Activated naive CD4-positive, alpha-beta T cell (primary cell): Measurements from ENCODE around the gene GALNT14.

Experiments used
- DNase-seq, 4 experiments: peaks; one replicate each; lab custom pipeline; 2025; lab: John Stamatoyannopoulos, UW

The GALNT14 gene

DNA sequence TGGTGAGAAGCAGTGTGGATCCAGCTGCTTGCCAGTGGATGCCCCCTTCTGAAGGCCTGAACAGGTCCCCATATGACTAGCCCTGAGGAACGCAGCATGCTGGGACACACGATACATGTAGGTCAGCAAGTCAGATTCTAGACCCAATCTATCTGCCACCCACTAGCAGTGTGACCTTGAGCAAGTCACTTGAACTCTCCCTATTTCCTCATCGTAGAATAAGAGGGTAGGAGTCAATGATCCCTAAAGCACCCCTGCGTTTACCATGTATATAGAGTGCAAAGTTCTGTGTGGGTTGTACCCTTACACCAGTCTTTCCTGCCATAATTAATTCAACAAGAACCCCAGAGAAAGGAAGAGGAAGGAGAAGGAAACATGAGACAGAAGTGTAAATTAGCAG is 123.7 kb downstream of the GALNT14 start:
- no peak for DNase-seq

DNA sequence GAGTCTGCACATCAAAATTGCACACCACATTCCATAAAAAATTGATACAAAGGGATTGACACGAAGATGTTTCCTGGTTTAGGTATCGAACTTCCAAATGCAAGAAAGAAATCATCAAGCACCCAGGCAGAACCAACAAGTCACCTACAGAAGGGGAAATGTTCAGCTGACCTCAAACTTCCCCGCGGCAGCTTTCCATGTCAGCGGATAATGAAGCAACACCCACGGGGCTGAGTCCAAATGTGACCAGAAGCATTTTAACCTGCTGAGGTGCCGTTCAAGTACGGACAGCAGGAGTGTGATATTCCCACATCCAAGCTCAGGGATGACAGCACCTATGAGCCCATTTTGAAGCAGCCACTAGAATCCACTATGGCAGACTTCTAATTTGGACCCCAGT is 124.9 kb downstream of the GALNT14 start:
- no peak for DNase-seq

DNA sequence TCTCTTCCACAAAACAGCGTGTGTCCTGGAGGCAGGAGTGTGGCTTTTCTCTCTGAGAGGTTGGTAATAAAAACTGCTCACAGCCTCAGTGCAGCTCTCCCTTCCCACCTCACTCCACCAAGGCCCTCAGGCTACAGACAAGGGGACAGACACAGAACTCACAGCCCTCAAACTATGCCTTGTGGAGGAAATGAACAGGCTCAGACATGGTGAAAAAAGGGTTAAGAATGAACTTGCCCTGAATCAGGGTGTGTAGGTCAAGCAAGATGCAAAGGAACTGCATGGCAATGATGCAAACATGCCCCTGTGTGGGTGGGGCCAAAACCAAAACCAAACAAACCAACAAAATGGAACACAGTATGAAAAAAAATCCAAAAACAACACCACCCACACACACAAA is 125.8 kb downstream of the GALNT14 start:
- no peak for DNase-seq

DNA sequence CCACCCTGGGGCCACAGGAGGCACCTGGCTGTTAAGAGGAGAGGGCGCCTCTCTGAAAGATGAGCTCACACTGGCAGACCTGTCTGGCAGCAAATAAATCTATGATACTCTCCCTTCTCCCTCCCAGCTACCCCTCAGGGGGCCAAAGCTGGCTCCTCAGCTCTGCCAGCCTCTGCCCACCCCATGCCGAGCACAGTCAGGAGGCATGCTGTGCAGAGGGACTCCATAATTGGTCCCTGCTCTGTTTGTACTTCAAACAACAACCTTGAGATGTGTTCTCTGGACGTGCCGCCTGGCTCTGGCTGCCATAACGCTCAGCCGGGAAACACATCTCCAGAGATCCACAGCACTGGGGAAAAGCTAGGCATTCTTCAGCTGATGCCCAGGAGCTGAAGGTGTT is 126.7 kb downstream of the GALNT14 start:
- no peak for DNase-seq

DNA sequence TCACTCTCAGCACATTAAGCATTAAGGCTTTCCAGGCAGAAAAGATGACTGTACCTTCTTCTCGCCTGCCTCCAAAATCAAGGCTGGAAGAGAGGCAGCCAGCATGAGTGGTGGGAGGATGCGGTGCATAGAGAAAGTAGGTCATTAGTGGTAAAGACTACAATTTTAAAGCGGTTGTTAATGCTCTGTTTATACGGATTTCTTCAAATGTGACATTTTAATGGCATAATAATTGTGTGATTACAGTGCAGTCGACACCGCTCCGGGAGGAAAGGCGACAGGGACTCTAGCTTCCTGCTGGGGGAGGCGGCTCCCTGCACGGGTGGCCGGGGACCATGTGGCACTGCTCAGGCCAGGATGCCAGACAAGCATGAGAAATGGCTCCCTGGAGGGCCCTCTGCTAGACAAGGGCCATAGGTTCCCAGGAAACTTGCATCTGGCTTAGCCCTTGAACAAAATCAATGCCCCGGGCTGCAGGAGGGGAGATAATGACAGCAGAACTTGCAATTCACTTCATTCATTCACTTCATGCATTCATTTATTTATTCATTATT is 129.6 kb downstream of the GALNT14 start:
- no peak for DNase-seq

DNA sequence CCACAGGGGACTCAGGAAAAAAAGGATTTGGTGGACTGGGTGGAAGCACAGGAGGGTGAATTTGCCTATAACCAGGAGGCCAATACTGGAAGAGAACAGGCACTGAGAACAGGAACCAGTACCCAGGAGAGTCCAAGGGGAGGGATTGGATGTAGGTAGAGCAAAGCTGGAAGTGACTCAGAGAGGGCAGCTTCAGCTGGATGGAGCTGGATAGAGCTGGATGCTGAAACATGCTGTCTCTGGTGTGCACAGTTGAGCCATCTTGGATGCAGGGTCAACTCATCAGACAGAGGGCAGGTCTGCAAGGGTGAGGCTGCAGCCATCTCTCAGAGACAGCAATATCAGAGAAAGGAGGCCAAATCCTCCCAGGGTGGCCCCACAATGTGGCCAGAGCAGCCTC is 134.0 kb downstream of the GALNT14 start:
- DNase-seq: no peak

DNA sequence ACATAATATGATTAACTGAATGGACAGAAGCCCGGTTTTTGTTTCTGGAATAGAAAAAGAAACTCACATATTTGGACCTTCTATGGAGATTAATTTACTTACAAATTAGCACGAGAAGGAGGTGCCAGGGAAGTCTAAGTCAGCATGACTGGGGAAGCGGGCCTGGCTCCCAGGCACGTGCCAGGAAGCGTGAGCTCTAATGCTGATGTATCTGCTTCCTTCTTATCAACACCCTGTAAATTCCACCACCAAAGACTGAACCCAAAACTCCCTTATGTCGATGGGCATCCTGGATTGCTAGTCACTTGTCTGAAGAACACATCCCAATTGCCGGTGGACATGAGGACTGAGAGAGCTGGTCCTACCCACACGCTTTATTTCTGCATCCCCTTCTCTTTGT is 134.5 kb downstream of the GALNT14 start:
- DNase-seq: no peak

DNA sequence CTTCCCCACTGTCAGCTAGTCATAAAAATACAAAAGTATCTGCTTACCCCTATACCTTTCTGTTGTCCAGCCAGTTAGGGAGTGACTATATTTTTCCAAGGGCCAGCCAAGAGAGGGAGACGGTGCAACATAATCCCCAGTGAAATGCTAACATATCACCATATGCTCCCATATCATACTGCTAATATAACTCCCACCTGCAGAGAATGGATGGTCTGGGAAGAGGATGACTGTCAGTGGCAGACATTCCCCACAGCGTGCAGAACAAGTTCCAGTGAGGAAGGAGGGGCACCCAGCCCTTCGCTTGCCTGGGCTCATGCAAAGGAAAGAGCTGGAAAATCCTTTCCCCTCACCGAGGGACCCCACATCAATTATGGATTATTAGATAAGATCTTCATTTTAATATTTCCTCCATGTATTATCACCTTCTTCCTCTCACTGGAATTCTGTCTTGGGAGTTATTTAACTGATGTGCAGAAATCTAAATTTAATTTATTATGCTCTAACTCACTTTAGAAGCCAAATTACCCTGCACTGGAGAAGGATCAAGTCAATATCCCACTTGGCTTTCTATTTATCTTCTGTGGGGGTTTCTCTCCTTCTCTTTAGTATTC is 135.6 kb downstream of the GALNT14 start:
- no peak for DNase-seq

DNA sequence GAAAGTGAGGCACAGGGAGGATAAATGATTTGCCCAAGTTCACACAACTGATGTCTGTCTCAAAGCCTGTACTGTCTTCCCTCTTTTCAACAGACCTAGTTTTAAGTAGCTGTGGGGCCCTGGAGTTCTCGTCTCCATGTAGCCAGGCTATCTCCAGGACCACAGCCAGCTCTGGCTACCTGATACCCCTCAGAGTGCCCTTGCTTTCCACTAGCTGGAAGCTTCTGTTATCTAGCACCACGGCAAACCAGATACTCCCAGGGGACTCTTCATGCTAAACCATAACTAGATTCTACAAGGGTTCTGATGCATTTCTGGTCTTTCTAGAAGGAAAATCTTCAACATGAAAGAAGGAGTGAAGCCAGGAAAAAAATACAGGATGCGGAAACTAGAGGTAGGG is 137.3 kb downstream of the GALNT14 start:
- DNase-seq: no peak

DNA sequence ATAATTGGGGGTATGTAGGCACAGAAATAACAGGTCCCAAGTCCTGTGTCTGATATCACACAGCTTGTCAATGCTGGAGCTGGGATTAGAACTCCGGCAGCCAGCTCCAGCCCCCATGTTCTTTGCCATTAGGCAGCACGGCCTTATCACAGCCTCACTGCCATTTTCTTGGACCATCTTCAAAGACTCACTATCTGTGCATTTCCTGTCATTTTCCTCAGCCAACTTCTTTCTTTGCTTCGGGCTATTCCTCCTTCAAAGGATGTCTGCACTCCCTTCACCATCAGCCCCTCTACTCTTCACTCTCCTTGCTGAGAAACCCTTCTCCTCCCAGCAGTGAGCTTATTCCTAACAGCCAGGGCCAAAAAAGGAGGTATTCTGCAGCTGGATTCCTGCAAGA is 139.6 kb downstream of the GALNT14 start:
- no peak for DNase-seq

DNA sequence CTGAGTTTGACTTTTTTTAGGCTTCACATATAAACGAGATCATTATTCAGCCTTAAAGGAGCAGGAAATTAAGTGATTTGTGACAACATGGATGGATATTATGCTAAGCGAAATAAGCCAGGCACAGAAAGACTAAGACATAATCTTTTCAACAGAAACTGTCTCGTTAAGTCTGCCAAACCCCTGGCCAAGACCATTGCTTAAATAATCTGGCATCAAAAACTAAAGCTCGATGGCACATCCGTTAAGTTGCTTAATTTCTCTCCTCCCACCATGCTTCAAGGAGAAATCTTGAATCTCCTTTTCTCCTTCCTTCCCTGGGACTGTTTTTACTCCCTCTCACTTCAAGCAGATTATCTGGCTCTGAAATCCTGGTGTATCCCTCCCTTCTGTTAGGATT is 140.3 kb downstream of the GALNT14 start:
- no peak for DNase-seq

DNA sequence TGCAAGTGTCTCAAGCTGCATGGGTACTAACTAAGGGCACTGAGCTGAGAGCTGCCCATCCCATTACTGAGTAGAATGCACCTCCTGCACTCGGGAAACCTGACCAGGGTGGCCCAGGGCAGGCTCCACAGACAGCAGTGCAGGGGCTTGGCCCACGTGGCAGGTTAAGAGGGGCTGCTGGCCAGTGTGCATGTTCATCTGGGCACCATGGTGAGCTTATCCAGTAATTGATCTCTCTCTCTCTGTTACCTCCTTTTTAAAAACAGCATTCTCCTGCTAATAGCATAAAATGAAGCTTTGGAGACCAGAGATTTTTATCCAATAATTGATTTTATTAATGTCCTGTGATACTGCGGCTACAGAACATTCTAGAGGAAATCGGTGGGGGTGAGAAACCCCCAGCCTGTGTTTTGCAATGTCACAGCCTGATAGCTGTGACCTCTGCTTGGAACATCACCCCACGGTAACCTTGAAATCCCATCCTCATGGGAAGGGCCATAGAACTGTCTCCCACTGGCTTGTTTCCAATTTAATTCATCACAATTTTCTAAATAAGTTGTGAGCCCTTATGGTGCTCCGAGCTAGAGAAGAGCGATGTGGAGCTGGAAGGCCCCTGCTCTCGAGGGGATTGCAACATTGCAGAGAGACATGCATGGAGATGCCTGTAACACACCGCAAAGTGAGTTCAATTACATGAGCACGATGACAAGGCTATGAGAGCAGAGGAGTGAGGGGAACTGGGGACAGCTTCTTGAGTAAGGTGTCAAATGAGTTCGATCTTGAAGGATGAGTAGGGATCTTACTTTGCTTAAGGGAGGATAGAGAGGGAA is 143.8 kb downstream of the GALNT14 start:
- DNase-seq: no peak

DNA sequence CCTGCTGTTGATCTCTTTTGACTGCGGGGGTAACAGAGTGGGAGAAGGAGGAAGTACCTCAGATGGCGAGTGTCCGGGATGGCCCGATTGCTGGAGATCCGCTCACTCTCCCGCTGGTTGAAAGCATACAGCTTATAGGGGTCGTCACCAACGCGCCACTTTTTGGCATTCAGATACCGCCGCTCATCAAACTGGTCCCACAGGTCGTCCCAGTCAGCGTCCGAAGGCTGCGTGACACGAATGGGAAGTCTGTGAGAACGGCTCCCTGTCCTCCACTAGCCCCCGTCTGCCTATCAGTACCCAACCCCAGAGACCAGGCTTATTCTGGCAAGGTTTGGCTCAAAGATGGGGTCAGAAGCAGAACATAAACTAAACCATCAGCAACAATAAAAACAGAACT is 145.5 kb downstream of the GALNT14 start:
- no peak for DNase-seq

DNA sequence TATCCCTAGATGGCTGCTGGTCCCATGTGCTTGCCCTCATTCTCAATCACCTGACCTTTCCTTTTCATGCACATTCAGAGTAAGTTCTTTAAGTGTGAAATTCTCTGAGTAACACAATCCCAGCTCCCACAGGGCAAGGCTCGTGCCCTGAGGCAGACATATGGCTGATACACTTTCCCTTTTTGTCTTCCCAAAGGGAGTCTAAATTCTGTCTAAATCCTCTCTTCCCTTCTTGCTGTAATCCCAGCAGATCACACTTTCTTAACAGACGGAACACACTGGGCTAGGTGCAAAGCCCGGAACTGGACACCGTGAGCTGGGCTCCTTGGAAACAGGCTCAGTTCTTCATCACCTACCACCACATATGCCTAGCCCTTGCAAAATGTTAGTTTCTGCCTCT is 147.6 kb downstream of the GALNT14 start:
- no peak for DNase-seq

DNA sequence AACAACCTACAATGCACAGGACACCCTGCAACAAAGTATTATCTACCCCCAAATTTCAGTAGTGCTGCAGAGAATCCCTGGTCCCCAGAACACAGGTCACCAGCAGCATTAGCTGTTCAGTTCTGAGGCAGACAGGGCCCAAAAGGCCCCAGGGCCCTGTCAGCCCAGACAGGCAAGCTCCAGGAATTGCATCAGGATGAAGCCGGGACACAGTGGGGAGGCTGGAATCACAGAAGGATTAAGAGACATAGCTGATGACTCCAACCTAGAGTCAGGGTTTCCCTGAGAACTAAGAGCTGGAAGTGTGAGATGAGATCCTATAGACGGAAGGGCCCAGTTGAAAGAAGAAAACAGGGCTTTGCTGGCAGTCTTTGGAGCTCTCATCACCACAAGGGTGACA is 148.1 kb downstream of the GALNT14 start:
- no peak for DNase-seq

DNA sequence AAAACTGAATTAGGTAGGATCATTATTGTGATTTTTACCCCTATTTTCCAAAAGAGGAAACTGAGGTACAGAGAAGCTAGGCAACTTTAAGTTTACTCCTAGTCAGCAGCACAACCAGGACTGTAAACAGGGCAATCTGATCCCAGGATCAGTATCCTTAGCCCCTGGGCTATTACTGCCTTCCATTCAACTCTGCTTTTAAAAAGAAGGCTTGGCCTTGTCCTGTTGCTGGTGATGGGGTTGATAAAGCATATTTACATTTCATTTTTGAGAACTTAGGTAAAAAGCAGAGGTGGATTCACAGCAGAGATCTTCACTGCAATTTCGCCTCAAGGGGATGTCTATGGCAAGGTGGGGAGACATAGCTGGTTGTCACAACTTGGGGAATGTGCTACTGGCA is 148.5 kb downstream of the GALNT14 start:
- DNase-seq: no peak

DNA sequence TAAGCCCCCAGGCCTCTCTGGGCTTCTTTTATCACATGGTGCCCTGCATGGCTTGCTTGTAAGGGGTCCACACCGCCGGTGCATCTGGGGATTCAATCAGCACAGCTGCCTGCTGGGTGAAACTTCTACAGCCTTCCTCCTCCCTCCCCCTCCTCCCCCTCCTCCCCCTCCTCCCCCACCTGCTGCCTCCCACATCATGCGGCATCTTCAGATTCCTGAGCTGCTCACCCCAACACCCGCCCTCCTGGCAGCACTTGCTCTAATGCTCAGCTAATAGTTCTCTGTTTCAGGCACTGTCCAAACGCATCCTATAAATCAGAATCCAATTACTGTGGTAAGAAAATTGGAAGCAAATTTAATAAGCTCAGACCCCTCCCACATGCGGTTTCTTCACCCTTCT is 150.7 kb downstream of the GALNT14 start:
- no peak for DNase-seq

DNA sequence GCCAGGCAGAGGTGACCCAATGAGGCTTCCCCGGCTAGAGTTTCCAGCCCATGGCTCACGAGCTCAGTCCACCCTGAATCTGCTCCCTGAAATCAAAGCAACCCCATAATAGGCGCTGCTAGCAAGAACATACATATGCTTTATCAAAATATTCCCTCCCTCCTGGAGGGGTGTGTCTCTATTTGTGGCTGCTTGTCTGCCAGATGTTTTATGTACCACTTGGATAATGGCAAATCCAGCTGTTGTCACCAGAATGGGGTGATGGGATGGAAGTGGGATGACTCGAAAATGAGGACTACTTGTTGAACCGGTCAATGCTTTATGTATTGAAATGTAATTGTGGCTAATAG is 152.0 kb downstream of the GALNT14 start:
- no peak for DNase-seq

DNA sequence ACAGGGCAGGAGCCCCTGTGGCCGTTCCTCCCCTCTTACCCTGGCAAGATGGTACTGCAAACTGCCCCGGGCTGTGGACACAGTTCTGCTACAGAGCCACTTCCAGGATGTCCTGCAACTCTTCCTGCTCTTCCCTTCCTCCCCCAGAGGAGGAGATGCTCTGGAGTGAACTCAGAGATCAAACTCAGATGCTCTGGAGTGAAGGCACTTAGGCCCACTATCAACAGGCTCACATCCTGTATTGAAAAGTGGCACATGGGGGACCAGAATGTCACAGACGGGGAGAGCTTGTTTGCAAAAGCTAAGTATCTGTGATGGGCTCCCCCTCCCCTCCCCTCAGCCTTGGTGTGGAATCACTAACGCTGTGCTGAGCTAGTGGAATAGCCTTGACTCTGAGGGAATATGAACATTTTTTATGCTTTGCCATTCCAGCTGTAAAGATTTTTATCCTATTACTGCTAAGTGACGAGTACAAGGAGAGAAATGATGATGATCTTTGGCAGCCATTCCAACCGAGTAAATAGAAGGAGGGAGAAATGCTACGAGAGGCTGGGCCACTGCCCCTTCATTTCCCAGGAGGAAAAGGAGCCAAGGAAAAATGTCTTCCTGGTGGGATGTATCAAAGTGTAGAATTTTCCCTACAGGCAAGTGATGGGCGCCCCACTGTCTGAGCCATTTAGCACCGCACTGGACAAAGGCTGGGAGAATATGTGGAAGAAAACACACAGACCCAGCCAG is 152.6 kb downstream of the GALNT14 start:
- DNase-seq: no peak

DNA sequence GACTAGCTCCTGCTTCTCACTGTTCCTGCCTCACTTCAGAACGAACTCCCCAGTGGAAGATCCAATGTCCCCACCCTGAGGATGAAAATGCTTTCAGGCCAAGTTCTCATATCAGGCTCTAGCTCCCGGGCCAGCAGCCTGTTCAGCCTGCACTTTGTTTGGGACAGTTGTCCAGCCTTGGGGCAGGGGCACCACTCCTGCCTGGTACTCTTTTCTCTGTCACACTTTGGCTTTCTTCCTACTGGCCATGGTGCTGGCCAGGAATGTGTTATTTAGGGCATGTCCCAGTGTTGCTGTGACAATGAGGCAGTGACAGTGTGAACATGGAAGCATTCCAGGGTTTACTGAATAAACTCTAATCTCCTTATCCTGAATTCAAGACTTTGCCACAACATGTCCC is 154.1 kb downstream of the GALNT14 start:
- DNase-seq: no peak

DNA sequence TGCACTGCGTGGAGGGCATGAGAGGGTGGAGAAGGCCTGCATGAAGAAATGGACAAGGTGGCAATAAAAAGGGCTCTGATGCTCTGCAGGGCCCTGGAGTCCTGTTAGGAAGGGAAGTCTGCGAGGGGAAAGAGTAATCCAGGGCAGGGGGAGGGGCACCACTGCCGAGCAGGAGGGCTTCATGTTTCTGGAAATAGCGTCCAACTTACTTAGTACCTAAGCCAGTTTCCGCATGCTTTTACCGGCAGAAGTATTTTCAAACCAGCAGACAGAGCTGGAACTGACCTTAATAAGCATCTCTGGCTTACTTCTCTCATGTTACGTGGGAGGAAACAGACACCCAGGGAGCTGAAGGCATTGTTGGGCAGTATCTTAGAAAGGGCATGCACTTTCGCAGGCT is 156.7 kb downstream of the GALNT14 start:
- no peak for DNase-seq

DNA sequence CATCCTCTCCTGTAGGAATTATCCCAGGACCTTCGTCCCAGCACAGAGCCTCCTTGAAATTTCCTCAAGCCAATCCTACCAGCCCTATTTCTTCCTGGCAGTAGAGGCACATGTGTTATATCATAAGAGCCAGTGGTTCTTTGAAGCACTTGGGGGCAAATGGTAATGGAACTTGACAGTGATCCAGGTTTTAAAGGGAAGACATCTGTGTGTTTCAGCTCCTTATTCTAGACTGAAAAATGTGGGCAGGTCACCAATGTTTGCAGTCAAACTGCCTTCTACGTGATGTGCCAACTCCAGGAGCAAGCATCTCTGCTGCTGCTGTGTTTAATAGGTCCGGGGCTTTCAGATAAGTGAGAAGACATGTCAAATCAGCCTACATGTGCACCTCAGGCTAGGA is 157.1 kb downstream of the GALNT14 start:
- no peak for DNase-seq

DNA sequence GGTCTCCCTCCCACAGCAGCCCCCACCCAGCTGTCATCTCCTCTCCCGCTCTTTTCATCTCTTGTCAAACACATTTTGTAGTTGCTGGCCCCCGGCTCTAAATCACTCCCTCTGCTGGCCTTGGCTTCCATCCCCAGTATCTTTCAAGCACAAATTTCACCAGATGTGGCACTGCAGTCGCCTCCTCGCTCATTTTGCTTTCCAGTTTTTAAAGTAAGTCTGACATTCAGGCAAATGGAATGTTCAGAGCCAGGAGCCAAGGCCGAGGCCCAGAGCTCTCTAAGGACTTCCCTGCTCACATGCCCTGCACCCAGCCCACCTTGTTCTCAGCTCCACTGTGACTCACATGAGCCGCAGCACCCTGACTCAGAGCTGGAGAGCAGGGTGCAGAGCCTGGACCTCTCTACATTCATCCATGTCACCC is 158.4 kb downstream of the GALNT14 start:
- no peak for DNase-seq
